ENCODE measurements around the gene TEX44. TPM values are rescaled to one million over a fixed set of nuclear protein-coding genes. Genes with fewer than 3 reads are reported as not detected.
A peak's percentile ranks its signal among the peaks of the same experiment; 100 is the strongest.

Gene TEX44
- total RNA-seq, 3 donors from 2014 or later (not counting 1 experiment from before 2014, with no cell fraction given) = not detected

DNA sequence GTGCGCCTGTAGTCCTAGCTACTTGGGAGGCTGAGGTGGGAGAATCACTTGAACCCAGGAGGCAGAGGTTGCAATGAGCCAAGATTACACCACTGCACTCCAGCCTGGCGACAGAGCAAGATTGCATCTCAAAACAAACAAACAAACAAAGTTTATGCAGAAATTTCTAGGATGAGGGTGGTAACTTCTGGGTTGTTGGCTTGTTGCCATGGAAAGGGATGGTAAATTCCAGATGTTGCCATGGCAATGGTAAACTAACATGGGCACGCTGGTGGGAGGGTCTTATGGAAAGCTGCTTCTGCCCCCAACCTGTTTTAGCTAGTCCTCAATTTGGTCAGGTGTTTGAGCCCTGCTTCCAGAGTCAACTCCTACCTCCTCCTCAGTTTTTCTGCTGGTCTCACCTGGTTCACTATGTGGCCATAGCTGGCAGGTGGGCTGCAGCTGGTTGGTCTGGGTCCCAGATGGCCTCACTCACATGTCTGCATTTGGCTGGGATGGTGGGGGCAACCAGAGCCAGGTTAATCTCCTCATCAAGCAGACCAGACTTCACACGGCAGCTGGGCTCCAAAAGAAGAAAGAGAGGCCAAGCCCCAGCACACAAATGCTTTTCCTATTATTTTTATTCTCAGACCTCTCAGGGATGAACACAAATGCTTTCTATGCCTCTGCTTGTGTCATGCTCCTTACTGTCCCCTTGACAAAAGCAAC, 26.6 kb upstream of the TEX44 start:
- intact Hi-C loops (cut with micrococcal nuclease) = no loop called here
- Mint-ChIP-seq H3K4me1 (peaks cover 0 to 8% of the 10 kb centered on the region in 2 donors), H3K36me3 (no peaks in the 10 kb centered on the region), H3K27ac (peak overlapping the region in 1 of 2 donors; percentile 23), H3K9me3 (no peaks in the 10 kb centered on the region), H3K4me3 (no peak overlapping the region), H3K27me3 (ENCODE audit: low read depth in 2 of 2) (no peaks in the 10 kb centered on the region)
- ATAC-seq (no peak), DNase-seq (no peak)
- no peak overlapping the region for H3K4me3 ChIP-seq (ENCODE audit: low read length)
- no peaks in the 10 kb centered on the region for H3K36me3 ChIP-seq (ENCODE audit: control insufficient read depth, insufficient read depth, low read length)
- H3K27ac ChIP-seq (ENCODE audit: low read length) = no peak overlapping the region
- H3K9me3 ChIP-seq (ENCODE audit: control insufficient read depth, insufficient read depth, low read length) = no peaks in the 10 kb centered on the region
- no peaks in the 10 kb centered on the region for H3K27me3 ChIP-seq (ENCODE audit: control insufficient read depth, insufficient read depth, low read length)
- WGBS (ENCODE audit: insufficient coverage) = 93% methylated on average over 3 of the region's 4 CpGs
- no peaks in the 10 kb centered on the region for H3K4me1 ChIP-seq (ENCODE audit: control insufficient read depth, insufficient read depth, low read length)
- TF ChIP-seq, protein P1, sequence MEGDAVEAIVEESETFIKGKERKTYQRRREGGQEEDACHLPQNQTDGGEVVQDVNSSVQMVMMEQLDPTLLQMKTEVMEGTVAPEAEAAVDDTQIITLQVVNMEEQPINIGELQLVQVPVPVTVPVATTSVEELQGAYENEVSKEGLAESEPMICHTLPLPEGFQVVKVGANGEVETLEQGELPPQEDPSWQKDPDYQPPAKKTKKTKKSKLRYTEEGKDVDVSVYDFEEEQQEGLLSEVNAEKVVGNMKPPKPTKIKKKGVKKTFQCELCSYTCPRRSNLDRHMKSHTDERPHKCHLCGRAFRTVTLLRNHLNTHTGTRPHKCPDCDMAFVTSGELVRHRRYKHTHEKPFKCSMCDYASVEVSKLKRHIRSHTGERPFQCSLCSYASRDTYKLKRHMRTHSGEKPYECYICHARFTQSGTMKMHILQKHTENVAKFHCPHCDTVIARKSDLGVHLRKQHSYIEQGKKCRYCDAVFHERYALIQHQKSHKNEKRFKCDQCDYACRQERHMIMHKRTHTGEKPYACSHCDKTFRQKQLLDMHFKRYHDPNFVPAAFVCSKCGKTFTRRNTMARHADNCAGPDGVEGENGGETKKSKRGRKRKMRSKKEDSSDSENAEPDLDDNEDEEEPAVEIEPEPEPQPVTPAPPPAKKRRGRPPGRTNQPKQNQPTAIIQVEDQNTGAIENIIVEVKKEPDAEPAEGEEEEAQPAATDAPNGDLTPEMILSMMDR (IDR thresholded peaks at IDR 0.05) = no peak

DNA sequence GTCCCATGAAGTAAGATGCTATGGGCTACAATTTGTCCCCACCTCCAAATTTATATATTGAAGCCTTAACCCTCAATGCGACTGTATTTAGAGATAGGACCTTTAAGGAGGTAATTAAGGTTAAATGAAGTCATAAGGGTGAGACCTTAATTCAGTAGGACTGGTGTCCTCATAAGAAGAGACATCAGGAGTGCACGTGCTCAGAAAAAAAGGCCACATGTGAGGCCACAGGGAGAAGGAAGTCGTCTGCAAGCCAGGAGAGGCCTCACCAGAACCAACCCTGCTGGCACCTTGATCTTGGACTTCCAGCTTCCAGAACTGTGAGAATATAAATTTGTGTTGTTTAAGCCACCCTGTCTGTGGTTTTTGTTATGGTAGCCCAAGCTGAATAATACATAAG, 25.5 kb upstream of the TEX44 start:
- Histone ChIP-seq H3K27me3 (ENCODE audit: control insufficient read depth, insufficient read depth, low read length) (no peaks in the 10 kb centered on the region), H3K36me3 (ENCODE audit: control insufficient read depth, insufficient read depth, low read length) (no peaks in the 10 kb centered on the region), H3K4me1 (ENCODE audit: control insufficient read depth, insufficient read depth, low read length) (no peaks in the 10 kb centered on the region), H3K27ac (ENCODE audit: low read length) (no peak overlapping the region), H3K9me3 (ENCODE audit: control insufficient read depth, insufficient read depth, low read length) (no peaks in the 10 kb centered on the region), H3K4me3 (ENCODE audit: low read length) (no peak overlapping the region)
- DNase-seq = no peak
- intact Hi-C loops (cut with micrococcal nuclease) = no loop called here
- no peak overlapping the region for H3K4me3 Mint-ChIP-seq
- ATAC-seq = no peak
- no peaks in the 10 kb centered on the region for H3K9me3 Mint-ChIP-seq
- WGBS (ENCODE audit: insufficient coverage) = 85% methylated on average over 3 of the region's 3 CpGs
- no peaks in the 10 kb centered on the region for H3K27me3 Mint-ChIP-seq (ENCODE audit: low read depth in 2 of 2)
- H3K36me3 Mint-ChIP-seq = no peaks in the 10 kb centered on the region
- TF ChIP-seq, protein P1 (IDR thresholded peaks at IDR 0.05) = no peak
- H3K4me1 Mint-ChIP-seq = peaks cover 0 to 8% of the 10 kb centered on the region in 2 donors
- peak overlapping the region in 1 of 2 donors; percentile 23 for H3K27ac Mint-ChIP-seq

GRCh38 chr2:231568098-231568784, 24.4 kb upstream of the TEX44 start:
- Mint-ChIP-seq H3K4me1 (peaks cover 0 to 8% of the 10 kb centered on the region in 2 donors), H3K27me3 (ENCODE audit: low read depth in 2 of 2) (no peaks in the 10 kb centered on the region), H3K4me3 (no peak overlapping the region), H3K9me3 (no peaks in the 10 kb centered on the region), H3K27ac (no peak overlapping the region), H3K36me3 (no peaks in the 10 kb centered on the region)
- H3K4me1 ChIP-seq (ENCODE audit: control insufficient read depth, insufficient read depth, low read length) = no peaks in the 10 kb centered on the region
- 81% methylated on average over 6 of the region's 6 CpGs for WGBS (ENCODE audit: insufficient coverage)
- no peaks in the 10 kb centered on the region for H3K27me3 ChIP-seq (ENCODE audit: control insufficient read depth, insufficient read depth, low read length)
- H3K4me3 ChIP-seq (ENCODE audit: low read length) = no peak overlapping the region
- DNase-seq (no peak), ATAC-seq (no peak)
- H3K36me3 ChIP-seq (ENCODE audit: control insufficient read depth, insufficient read depth, low read length) = no peaks in the 10 kb centered on the region
- TF ChIP-seq, protein P1 (IDR thresholded peaks at IDR 0.05) = no peak
- H3K9me3 ChIP-seq (ENCODE audit: control insufficient read depth, insufficient read depth, low read length) = no peaks in the 10 kb centered on the region
- intact Hi-C loops (cut with micrococcal nuclease) = no loop called here
- H3K27ac ChIP-seq (ENCODE audit: low read length) = no peak overlapping the region
